ENCODE measurements around the gene TASP1. TPM values are rescaled to one million over a fixed set of nuclear protein-coding genes. Genes with fewer than 3 reads are reported as not detected.
"Not testable (repeated sequence)": the region's sequence is repeated elsewhere in the genome, so short reads cannot be mapped to it uniquely, and the experiment has no call there.

The TASP1 gene
- total RNA-seq, 2 experiments from 2014 or later, result 6.3 to 6.7 TPM

DNA sequence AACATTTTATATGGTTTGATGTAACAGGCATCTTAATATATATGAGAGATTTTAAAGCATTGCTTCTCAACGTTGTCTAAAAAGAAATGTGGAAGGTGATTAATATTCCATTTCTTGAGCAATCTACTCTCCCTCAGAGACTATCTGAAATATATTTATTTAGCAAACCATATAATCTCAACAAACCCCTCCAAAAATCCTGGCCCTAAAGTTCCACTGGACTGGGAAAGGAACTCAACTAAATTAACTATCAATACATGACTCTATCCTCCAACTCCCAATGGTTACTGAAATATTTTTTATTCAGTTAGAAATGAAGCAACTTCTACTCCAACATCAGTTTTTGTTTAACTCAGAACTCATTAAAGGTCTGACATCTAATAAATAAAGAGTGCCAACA is 6.3 kb downstream of the TASP1 start:
- Mint-ChIP-seq H3K9me3 (no peaks in the 10 kb centered on the region), H3K27me3 (ENCODE audit: low read depth) (no peaks in the 10 kb centered on the region), H3K4me3 (no peak overlapping the region), H3K36me3 (ENCODE audit: low read depth) (peaks cover 14% of the 10 kb centered on the region), H3K4me1 (ENCODE audit: low read depth) (peaks cover 5% of the 10 kb centered on the region), H3K27ac (no peak overlapping the region)
- CTCF ChIA-PET, result no interaction called here
- DNase-seq, result no peak
- intact Hi-C loops (cut with micrococcal nuclease), result no loop called here

DNA sequence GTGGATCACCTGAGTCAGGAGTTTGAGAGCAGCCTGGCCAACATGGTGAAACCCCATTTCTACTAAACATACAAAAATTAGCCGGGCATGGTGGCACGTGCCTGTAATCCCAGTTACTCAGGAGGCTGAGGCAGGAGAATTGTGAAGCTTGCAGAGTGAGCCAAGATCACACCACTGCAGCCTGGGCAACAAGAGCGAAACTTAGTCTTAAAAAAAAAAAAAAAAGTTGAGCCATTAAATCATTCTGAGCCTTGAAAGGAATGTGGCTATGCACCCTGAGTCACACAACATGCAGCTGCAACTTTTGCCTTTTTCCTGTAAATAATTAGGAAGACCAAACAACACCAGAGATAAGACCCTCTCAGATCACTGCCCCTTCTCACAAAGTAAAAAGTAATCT is 11.2 kb downstream of the TASP1 start:
- intact Hi-C loops (cut with micrococcal nuclease); H3K27ac Mint-ChIP-seq; H3K4me1 Mint-ChIP-seq (ENCODE audit: low read depth); H3K27me3 Mint-ChIP-seq (ENCODE audit: low read depth); DNase-seq; H3K9me3 Mint-ChIP-seq; CTCF ChIA-PET; H3K4me3 Mint-ChIP-seq: not testable (repeated sequence)
- H3K36me3 Mint-ChIP-seq (ENCODE audit: low read depth), result peaks cover 31% of the 10 kb centered on the region

- H3K36me3 Mint-ChIP-seq (ENCODE audit: low read depth), result peaks cover 36% of the 10 kb centered on the region
- intact Hi-C loops (cut with micrococcal nuclease), result no loop called here
Measured at GRCh38 chr20:13626724-13627123, 12.0 kb downstream of the TASP1 start.

DNA sequence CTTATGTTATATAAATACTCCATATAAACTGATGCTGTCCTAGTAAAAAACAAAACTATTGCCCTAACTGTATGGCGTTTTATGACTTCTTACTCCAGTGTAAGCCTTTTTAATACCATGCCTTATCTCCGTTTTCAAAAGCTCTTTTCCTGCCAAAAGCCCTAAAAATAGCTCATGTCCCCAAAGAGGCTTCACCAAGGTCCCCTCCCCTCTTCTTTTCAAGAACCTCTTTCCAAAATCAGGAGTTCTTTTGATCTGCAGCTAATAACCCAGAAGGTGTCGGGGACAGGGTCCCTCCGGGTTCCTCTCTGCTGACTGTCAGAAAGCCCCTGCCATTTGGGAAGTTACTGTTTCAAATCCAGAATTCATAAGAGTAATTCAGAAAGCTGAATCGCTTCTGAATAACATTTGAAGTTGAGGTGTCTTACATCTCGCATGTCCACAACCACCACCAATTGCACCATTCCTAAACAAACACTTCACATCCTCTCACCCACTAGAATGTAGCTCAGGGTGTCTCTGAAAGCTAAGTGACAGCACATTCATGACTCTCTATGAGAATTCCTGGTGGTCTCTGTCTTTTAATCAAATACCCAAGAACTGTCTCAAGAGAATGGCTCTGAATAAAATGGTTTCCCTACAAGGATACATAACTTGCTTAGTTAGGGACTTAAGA is 13.3 kb downstream of the TASP1 start:
- CTCF ChIA-PET, result interaction anchor here (0.6 kb wide), 1 partner anchor 1415 kb away, joined by 3 read pairs; no protein-coding TSS in a partner anchor
- H3K27ac Mint-ChIP-seq, result no peak overlapping the region
- no peak overlapping the region for H3K4me3 Mint-ChIP-seq
- intact Hi-C loops (cut with micrococcal nuclease), result no loop called here
- H3K36me3 Mint-ChIP-seq (ENCODE audit: low read depth), result peaks cover 38% of the 10 kb centered on the region
- no peaks in the 10 kb centered on the region for H3K27me3 Mint-ChIP-seq (ENCODE audit: low read depth)
- no peak for DNase-seq
- H3K9me3 Mint-ChIP-seq, result no peaks in the 10 kb centered on the region
- no peaks in the 10 kb centered on the region for H3K4me1 Mint-ChIP-seq (ENCODE audit: low read depth)

More at GRCh38 chr20:13626724-13627123, 12.0 kb downstream of the TASP1 start:
- no peaks in the 10 kb centered on the region for H3K9me3 Mint-ChIP-seq
- H3K4me3 Mint-ChIP-seq, result no peak overlapping the region
- no peaks in the 10 kb centered on the region for H3K27me3 Mint-ChIP-seq (ENCODE audit: low read depth)
- DNase-seq, result no peak
- CTCF ChIA-PET, result no interaction called here
- H3K27ac Mint-ChIP-seq, result no peak overlapping the region
- H3K4me1 Mint-ChIP-seq (ENCODE audit: low read depth), result no peaks in the 10 kb centered on the region

- H3K36me3 Mint-ChIP-seq (ENCODE audit: low read depth), result peaks cover 26% of the 10 kb centered on the region
- H3K4me1 Mint-ChIP-seq (ENCODE audit: low read depth); DNase-seq; intact Hi-C loops (cut with micrococcal nuclease); H3K4me3 Mint-ChIP-seq; CTCF ChIA-PET; H3K27me3 Mint-ChIP-seq (ENCODE audit: low read depth); H3K27ac Mint-ChIP-seq; H3K9me3 Mint-ChIP-seq: not testable (repeated sequence)
Measured at GRCh38 chr20:13619415-13619814, 19.3 kb downstream of the TASP1 start.

- H3K4me3 Mint-ChIP-seq; H3K27ac Mint-ChIP-seq; H3K27me3 Mint-ChIP-seq (ENCODE audit: low read depth); H3K4me1 Mint-ChIP-seq (ENCODE audit: low read depth); DNase-seq; H3K9me3 Mint-ChIP-seq; CTCF ChIA-PET; intact Hi-C loops (cut with micrococcal nuclease): not testable (repeated sequence)
- peaks cover 23% of the 10 kb centered on the region for H3K36me3 Mint-ChIP-seq (ENCODE audit: low read depth)
Measured at GRCh38 chr20:13618456-13618855, 20.3 kb downstream of the TASP1 start.

- H3K9me3 Mint-ChIP-seq; H3K4me3 Mint-ChIP-seq; DNase-seq; intact Hi-C loops (cut with micrococcal nuclease); H3K4me1 Mint-ChIP-seq (ENCODE audit: low read depth); H3K27ac Mint-ChIP-seq; CTCF ChIA-PET; H3K27me3 Mint-ChIP-seq (ENCODE audit: low read depth): not testable (repeated sequence)
- peaks cover 19% of the 10 kb centered on the region for H3K36me3 Mint-ChIP-seq (ENCODE audit: low read depth)
Measured at GRCh38 chr20:13617585-13617984, 21.1 kb downstream of the TASP1 start.

DNA sequence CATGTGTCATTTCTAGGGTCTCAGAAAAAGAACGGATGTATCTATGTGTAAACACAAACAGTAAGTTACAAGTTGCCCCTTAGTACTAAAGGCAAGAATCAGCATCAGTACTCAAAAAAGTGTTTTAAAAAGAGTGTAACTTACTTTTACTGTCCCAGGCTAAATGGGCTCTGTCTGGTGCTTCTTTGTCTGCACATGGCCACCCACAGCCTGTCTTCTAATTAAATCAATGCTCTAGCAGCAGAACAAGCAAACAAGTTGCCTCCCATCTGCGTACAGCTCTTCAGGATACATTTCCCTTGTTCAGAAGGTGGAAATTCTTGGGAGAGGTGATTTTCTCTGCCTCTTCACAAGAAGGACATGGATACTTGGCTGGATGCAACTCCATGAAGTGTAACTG is 22.0 kb downstream of the TASP1 start:
- H3K27ac Mint-ChIP-seq; H3K4me1 Mint-ChIP-seq (ENCODE audit: low read depth); H3K9me3 Mint-ChIP-seq; intact Hi-C loops (cut with micrococcal nuclease); DNase-seq; CTCF ChIA-PET; H3K27me3 Mint-ChIP-seq (ENCODE audit: low read depth); H3K4me3 Mint-ChIP-seq: not testable (repeated sequence)
- peaks cover 13% of the 10 kb centered on the region for H3K36me3 Mint-ChIP-seq (ENCODE audit: low read depth)

GRCh38 chr20:13613917-13614316 is 24.8 kb downstream of the TASP1 start:
- CTCF ChIA-PET, result interaction anchor here (0.6 kb wide), 2 partner anchors 126 to 146 kb away, joined by 3 read pairs; no protein-coding TSS in a partner anchor

GRCh38 chr20:13611611-13612125 is 27.1 kb downstream of the TASP1 start:
- Mint-ChIP-seq H3K4me3 (no peak overlapping the region), H3K4me1 (ENCODE audit: low read depth) (no peaks in the 10 kb centered on the region), H3K36me3 (ENCODE audit: low read depth) (peaks cover 13% of the 10 kb centered on the region), H3K9me3 (no peaks in the 10 kb centered on the region), H3K27me3 (ENCODE audit: low read depth) (no peaks in the 10 kb centered on the region), H3K27ac (no peak overlapping the region)
- intact Hi-C loops (cut with micrococcal nuclease), result no loop called here
- no peak for DNase-seq
- CTCF ChIA-PET, result interaction anchor here (1.1 kb wide), 1 partner anchor 122 kb away, joined by 3 read pairs; no protein-coding TSS in a partner anchor

More at GRCh38 chr20:13613917-13614316, 24.8 kb downstream of the TASP1 start:
- Mint-ChIP-seq H3K27ac (no peak overlapping the region), H3K4me1 (ENCODE audit: low read depth) (no peaks in the 10 kb centered on the region), H3K36me3 (ENCODE audit: low read depth) (peaks cover 12% of the 10 kb centered on the region), H3K9me3 (no peaks in the 10 kb centered on the region), H3K27me3 (ENCODE audit: low read depth) (no peaks in the 10 kb centered on the region), H3K4me3 (no peak overlapping the region)
- DNase-seq, result no peak
- intact Hi-C loops (cut with micrococcal nuclease), result no loop called here

GRCh38 chr20:13610184-13610583 is 28.5 kb downstream of the TASP1 start:
- intact Hi-C loops (cut with micrococcal nuclease), result no loop called here
- CTCF ChIA-PET, result interaction anchor here (0.7 to 1.0 kb wide), 2 partner anchors 162 to 180 kb away, joined by 3 read pairs; no protein-coding TSS in a partner anchor
- peak; percentile 7 for DNase-seq

DNA sequence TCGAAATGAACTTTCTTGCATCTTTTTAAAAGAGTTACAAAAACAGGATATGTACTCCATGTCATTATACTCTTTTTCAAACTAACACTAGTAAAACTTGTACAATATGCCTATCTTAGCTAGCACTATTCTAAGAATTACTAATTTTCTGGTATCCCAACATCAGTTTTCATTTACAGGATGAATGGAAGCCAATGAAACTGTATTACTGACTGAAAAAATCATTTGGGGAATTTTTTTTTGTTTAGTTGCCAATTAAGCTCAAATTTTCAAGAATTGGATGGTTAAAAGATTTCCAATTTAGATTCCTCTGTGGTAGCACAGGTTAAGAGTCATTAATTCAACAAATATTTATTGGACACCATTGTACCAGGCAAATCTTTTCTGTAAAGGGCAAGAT is 30.7 kb downstream of the TASP1 start:
- H3K36me3 Mint-ChIP-seq (ENCODE audit: low read depth), result peaks cover 25% of the 10 kb centered on the region
- H3K27me3 Mint-ChIP-seq (ENCODE audit: low read depth), result no peaks in the 10 kb centered on the region
- H3K4me1 Mint-ChIP-seq (ENCODE audit: low read depth), result no peaks in the 10 kb centered on the region
- intact Hi-C loops (cut with micrococcal nuclease), result no loop called here
- CTCF ChIA-PET, result interaction anchor here (0.9 kb wide), 1 partner anchor 447 kb away, joined by 3 read pairs; no protein-coding TSS in a partner anchor
- no peak overlapping the region for H3K27ac Mint-ChIP-seq
- H3K9me3 Mint-ChIP-seq, result no peaks in the 10 kb centered on the region
- no peak for DNase-seq
- H3K4me3 Mint-ChIP-seq, result no peak overlapping the region

More at GRCh38 chr20:13610184-13610583, 28.5 kb downstream of the TASP1 start:
- Mint-ChIP-seq H3K4me1 (ENCODE audit: low read depth) (no peaks in the 10 kb centered on the region), H3K27ac (no peak overlapping the region), H3K27me3 (ENCODE audit: low read depth) (no peaks in the 10 kb centered on the region), H3K4me3 (no peak overlapping the region), H3K9me3 (no peaks in the 10 kb centered on the region), H3K36me3 (ENCODE audit: low read depth) (peaks cover 16% of the 10 kb centered on the region)

DNA sequence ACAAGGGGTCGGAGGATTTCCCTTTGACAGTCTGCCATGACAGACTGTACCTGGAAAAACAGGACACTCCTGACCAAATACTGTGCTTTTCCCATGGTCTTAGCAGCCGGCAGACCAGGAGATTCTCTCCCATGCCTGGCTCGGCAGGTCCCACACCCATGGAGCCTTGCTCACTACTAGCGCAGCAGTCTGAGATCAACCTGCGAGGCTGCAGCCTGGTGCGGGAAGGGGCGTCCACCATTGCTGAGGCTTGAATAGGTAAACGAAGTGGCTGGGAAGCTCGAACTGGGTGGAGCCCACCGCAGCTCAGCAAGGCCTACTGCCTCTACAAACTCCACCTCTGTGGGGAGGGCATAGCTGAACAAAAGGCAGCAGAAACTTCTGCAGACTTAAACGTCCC is 45.3 kb downstream of the TASP1 start:
- peaks cover 36% of the 10 kb centered on the region for H3K36me3 Mint-ChIP-seq (ENCODE audit: low read depth)
- H3K27me3 Mint-ChIP-seq (ENCODE audit: low read depth); CTCF ChIA-PET: not testable (repeated sequence)

More for the DNA sequence above, 45.3 kb downstream of the TASP1 start:
- H3K9me3 Mint-ChIP-seq; DNase-seq; H3K4me1 Mint-ChIP-seq (ENCODE audit: low read depth); H3K4me3 Mint-ChIP-seq; intact Hi-C loops (cut with micrococcal nuclease); H3K27ac Mint-ChIP-seq: not testable (repeated sequence)

Measured in activated naive CD4-positive, alpha-beta T cell treated with anti-CD3 and anti-CD28 coated beads for 36 hours (primary cell).